ENCODE results near the gene WNT3. TPM values are rescaled to one million over a fixed set of nuclear protein-coding genes. Genes with fewer than 3 reads are reported as not detected.

The WNT3 gene
- total RNA-seq, 1 experiment from 2014 or later = 6.1 TPM

DNA sequence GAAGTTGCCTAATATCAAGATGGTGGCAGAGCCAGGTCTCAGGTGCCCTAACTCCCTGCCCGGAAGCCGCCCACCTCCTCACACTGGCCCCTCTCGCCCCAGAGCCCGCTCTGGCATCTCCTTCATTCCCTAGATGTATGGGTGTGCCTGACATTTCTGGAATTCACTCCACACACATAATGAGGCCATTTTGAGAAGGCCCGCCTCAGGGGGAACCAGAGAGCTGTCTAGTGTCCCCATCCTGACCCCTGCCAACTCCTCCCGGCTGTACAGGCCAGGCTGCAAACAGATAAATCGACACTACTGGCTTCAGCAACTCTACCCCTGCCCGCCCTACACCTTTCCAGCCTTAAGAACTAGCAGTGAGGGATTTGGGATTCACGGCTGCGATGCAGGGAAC lies 7.7 kb downstream of the WNT3 start:
- Mint-ChIP-seq H3K27me3 (ENCODE audit: unreplicated experiment) (peaks cover 42% of the 10 kb centered on the region), H3K4me1 (ENCODE audit: low read depth, unreplicated experiment) (no peaks in the 10 kb centered on the region), H3K9me3 (ENCODE audit: low read depth, unreplicated experiment) (no peaks in the 10 kb centered on the region), H3K36me3 (ENCODE audit: insufficient read depth, unreplicated experiment) (no peaks in the 10 kb centered on the region), H3K4me3 (ENCODE audit: low read depth, unreplicated experiment) (no peak overlapping the region), H3K27ac (ENCODE audit: unreplicated experiment) (no peak overlapping the region)
- TF ChIP-seq CTCF (IDR thresholded peaks at IDR 0.05; ENCODE audit: unreplicated experiment) = no peak
- BruUV-seq (replicated peaks) = no TSS peak
- CTCF ChIA-PET = interaction anchor here (0.7 kb wide), 1 partner anchor 9 kb away, joined by 3 read pairs; no protein-coding TSS in a partner anchor
- no peak for DNase-seq
- intact Hi-C loops (cut with micrococcal nuclease; ENCODE audit: unreplicated experiment) = loop anchor here (10.0 kb wide), 1 partner anchor 66 kb away; no protein-coding TSS in a partner anchor

GRCh38 chr17:46809110-46809571 lies 9.4 kb downstream of the WNT3 start:
- no peak for DNase-seq
- H3K4me1 Mint-ChIP-seq (ENCODE audit: low read depth, unreplicated experiment) = no peaks in the 10 kb centered on the region
- H3K27ac Mint-ChIP-seq (ENCODE audit: unreplicated experiment) = no peak overlapping the region
- no TSS peak for BruUV-seq (replicated peaks)
- peaks cover 5% of the 10 kb centered on the region for H3K9me3 Mint-ChIP-seq (ENCODE audit: low read depth, unreplicated experiment)
- H3K36me3 Mint-ChIP-seq (ENCODE audit: insufficient read depth, unreplicated experiment) = no peaks in the 10 kb centered on the region
- CTCF ChIA-PET = interaction anchor here (0.6 to 0.9 kb wide), 2 partner anchors 12 to 77 kb away, joined by 3 read pairs; no protein-coding TSS in a partner anchor
- intact Hi-C loops (cut with micrococcal nuclease; ENCODE audit: unreplicated experiment) = no loop called here
- TF ChIP-seq CTCF (IDR thresholded peaks at IDR 0.05; ENCODE audit: unreplicated experiment) = no peak
- H3K27me3 Mint-ChIP-seq (ENCODE audit: unreplicated experiment) = peaks cover 43% of the 10 kb centered on the region
- no peak overlapping the region for H3K4me3 Mint-ChIP-seq (ENCODE audit: low read depth, unreplicated experiment)

- intact Hi-C loops (cut with micrococcal nuclease; ENCODE audit: unreplicated experiment) = no loop called here
- CTCF ChIA-PET = no interaction called here
- Mint-ChIP-seq H3K9me3 (ENCODE audit: low read depth, unreplicated experiment) (peaks cover 5% of the 10 kb centered on the region), H3K4me1 (ENCODE audit: low read depth, unreplicated experiment) (no peaks in the 10 kb centered on the region), H3K27me3 (ENCODE audit: unreplicated experiment) (peaks cover 21% of the 10 kb centered on the region), H3K4me3 (ENCODE audit: low read depth, unreplicated experiment) (no peak overlapping the region), H3K27ac (ENCODE audit: unreplicated experiment) (no peak overlapping the region), H3K36me3 (ENCODE audit: insufficient read depth, unreplicated experiment) (no peaks in the 10 kb centered on the region)
- TF ChIP-seq CTCF (IDR thresholded peaks at IDR 0.05; ENCODE audit: unreplicated experiment) = no peak
- DNase-seq = no peak
- BruUV-seq (replicated peaks) = no TSS peak
These were observed 12.7 kb downstream of the WNT3 start for GRCh38 chr17:46805771-46806170.

DNA sequence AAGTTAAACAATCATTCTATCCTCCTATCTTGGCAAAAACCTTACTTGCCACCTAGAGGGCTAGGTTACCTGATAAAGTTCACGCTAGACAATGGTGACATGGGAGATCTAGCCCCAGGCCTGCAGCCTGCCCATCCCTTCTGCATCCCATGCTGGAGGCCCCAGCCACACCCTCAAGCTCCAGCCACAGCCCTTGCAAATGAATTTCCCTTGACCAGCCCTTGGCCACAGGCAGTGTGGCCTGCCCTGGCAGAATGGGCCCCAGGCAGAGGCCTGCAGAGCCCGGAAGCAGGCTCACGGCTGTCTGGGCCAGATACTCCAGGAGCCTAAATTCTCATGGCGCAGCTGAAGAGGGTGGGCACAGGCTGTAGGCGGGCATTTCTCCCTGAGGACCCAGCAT lies 14.9 kb downstream of the WNT3 start:
- H3K4me3 Mint-ChIP-seq (ENCODE audit: low read depth, unreplicated experiment) = no peak overlapping the region
- intact Hi-C loops (cut with micrococcal nuclease; ENCODE audit: unreplicated experiment) = no loop called here
- no peak for TF ChIP-seq CTCF (IDR thresholded peaks at IDR 0.05; ENCODE audit: unreplicated experiment)
- H3K27me3 Mint-ChIP-seq (ENCODE audit: unreplicated experiment) = peaks cover 28% of the 10 kb centered on the region
- H3K27ac Mint-ChIP-seq (ENCODE audit: unreplicated experiment) = no peak overlapping the region
- CTCF ChIA-PET = no interaction called here
- H3K4me1 Mint-ChIP-seq (ENCODE audit: low read depth, unreplicated experiment) = no peaks in the 10 kb centered on the region
- no peak for DNase-seq
- no peaks in the 10 kb centered on the region for H3K36me3 Mint-ChIP-seq (ENCODE audit: insufficient read depth, unreplicated experiment)
- peaks cover 5% of the 10 kb centered on the region for H3K9me3 Mint-ChIP-seq (ENCODE audit: low read depth, unreplicated experiment)
- no TSS peak for BruUV-seq (replicated peaks)
